GM13976 (cell line): ENCODE results near the gene C10orf95.

ENCODE experiments used
- DNase-seq: peaks from one replicate; pipeline ENCODE4 v3.0.0; 2012; ENCODE audit warnings: low spot score
- in situ Hi-C: fragments of 300-500 bp; cut with MboI; formaldehyde crosslinking; loops from one replicate; pipeline ENCODE4 v1.12.0; 2022; ENCODE audit warnings: low sequenced_read_pairs, mixed read lengths, inconsistent platforms; ENCODE audit not compliant: unreplicated experiment
- TF ChIP-seq, protein P1 (sequence below): IDR thresholded peaks from 2 replicates; pipeline ENCODE4 v1.5.1; 2012; ENCODE audit warnings: borderline replicate concordance, mild to moderate bottlenecking; ENCODE audit not compliant: insufficient read depth; ENCODE audit errors: extremely low read depth, missing control alignments, control extremely low read depth

Gene C10orf95

DNA sequence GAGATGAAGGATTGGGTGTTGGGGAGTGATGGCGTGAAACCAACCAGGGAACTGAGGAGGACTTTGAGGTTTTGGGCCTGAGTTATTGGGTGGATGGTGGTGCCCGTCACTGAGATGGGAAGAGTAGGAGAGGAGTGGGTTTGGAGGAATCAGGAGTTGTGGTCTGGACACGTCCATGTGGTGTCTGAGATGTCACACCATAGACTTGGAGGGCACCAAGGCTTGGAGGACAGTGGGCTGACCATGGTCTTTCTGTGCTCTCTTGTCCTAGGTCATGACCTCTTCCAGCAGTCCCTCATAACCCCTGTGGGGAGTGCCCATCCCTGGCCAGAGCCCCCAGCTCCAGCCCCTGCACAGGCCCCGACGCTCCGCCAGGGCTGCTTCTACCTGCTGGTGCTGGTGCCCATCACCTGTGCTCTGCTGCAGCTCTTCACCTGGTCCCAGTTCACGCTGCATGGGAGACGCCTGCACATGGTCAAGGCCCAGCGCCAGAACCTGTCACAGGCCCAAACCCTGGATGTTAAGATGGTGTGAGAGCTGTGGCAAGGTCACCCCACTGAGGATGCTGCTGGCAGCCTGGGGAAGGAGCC lies 24.2 kb upstream of the C10orf95 start:
- in situ Hi-C loops = no loop called here
- no peak for DNase-seq
- TF ChIP-seq, protein P1, sequence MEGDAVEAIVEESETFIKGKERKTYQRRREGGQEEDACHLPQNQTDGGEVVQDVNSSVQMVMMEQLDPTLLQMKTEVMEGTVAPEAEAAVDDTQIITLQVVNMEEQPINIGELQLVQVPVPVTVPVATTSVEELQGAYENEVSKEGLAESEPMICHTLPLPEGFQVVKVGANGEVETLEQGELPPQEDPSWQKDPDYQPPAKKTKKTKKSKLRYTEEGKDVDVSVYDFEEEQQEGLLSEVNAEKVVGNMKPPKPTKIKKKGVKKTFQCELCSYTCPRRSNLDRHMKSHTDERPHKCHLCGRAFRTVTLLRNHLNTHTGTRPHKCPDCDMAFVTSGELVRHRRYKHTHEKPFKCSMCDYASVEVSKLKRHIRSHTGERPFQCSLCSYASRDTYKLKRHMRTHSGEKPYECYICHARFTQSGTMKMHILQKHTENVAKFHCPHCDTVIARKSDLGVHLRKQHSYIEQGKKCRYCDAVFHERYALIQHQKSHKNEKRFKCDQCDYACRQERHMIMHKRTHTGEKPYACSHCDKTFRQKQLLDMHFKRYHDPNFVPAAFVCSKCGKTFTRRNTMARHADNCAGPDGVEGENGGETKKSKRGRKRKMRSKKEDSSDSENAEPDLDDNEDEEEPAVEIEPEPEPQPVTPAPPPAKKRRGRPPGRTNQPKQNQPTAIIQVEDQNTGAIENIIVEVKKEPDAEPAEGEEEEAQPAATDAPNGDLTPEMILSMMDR = no peak

DNA sequence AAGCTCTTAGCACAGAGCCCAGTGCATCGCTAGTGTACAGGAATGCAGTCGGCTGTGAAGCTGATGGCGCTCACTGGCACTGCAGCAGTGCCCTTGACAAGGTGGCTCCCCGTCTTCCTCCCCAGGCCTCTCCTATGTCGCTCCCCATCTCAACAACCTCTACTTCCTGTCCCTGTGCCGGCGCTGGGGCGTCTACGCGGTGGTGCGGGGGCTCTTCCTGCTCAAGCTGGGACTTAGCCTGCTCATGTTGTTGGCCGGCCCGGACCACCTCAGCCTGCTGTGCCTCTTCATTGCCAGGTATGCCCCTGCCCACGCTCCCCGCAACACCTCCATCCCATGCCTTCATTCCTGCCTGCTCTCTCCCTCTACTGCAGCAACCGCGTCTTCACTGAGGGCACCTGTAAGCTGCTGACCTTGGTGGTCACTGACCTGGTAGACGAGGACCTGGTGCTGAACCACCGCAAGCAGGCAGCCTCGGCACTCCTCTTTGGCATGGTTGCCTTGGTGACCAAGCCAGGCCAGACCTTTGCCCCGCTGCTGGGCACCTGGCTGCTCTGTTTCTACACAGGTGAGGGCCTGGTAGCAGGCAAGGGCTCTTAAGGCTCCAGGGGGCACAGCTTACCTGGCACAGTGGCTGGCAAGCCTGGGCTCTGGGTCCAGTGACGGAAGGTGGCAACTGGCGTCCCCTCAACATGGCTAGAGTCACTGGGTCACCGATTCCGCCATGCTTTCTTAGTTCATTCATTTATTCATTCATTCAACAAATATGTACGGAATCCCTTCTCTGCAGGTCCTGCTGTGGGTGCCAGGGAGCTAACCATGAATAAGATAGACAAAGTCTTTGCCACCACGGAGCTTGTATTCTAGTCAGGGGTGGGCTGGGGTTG lies 22.3 kb upstream of the C10orf95 start:
- DNase-seq = no peak
- in situ Hi-C loops = no loop called here
- TF ChIP-seq, protein P1 = no peak

DNA sequence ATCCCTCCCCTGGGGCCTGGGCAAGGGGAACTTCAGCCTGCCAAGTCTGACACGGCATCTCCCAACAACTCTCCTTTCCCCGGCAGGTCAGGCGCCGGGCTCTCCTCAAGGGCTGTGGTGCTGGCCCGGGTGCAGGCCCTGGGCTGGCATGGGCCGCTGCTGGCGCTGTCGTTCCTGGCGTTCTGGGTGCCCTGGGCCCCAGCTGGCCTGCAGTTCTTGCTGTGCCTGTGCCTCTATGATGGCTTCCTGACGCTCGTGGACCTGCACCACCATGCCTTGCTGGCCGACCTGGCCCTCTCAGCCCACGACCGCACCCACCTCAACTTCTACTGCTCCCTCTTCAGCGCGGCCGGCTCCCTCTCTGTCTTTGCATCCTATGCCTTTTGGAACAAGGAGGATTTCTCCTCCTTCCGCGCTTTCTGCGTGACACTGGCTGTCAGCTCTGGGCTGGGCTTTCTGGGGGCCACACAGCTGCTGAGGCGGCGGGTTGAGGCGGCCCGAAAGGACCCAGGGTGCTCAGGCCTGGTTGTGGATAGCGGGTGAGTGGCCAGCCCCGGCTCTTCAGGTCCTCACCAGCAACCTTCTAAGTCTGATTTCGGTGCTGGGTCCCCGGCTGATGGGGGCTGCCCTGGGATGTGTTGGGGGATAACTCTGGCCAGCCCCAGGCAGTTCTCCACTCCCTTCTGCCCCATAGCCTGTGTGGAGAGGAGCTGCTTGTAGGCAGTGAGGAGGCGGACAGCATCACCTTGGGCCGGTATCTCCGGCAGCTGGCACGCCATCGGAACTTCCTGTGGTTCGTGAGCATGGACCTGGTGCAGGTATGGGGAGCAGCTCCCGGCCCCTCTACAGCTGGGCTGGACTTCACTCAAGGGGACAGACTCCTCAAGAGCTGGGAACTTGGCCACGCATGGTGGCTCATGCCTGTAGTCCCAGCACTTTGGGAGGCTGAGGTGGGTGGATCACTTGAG lies 19.5 kb upstream of the C10orf95 start:
- no peak for DNase-seq
- in situ Hi-C loops = no loop called here
- TF ChIP-seq, protein P1 = no peak

DNA sequence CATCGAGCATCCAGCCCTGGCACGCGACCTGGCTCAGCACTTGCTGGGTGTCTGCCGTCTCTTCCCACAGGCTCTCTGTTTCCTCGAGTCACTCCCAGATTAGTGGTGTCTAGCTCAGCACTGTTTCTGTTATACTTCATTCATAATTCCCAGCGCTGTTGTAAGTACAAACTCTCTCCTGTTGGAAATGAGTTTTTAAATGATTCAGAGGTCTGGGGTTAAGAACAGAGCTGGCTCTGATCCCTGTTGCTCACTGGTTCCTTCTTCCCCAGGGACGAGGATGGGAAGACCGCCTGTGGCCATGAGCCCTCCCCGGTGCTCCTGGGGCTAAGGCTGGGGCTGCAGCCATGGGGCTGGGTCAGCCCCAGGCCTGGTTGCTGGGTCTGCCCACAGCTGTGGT lies 17.3 kb upstream of the C10orf95 start:
- in situ Hi-C loops = no loop called here
- TF ChIP-seq, protein P1 = no peak
- DNase-seq = no peak

- no peak for DNase-seq
- in situ Hi-C loops = no loop called here
- TF ChIP-seq, protein P1 = no peak
Observed at GRCh38 chr10:102467971-102468438, 16.7 kb upstream of the C10orf95 start.

DNA sequence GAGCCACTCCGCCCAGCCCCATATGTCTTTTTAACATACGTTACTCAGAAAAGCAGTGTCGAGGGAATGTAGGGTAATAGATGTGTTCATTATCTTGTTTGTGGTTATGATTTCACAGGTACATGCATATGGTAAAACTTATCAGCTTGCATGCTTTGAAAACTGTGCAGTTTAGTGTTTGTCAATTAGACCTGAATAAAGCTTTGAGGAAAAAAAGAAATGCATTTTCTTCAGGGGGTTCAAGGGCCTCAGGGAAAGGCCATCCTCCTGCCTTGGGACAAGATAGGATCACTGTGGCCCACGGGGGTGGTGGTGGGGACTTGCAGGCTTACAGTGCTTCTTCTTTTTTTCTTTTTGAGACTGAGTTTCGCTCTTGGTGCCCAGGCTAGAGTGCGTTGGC lies 16.0 kb upstream of the C10orf95 start:
- in situ Hi-C loops = no loop called here
- TF ChIP-seq, protein P1 = no peak

More for the DNA sequence above, 16.0 kb upstream of the C10orf95 start:
- DNase-seq = no peak
